Fibroblast of skin of abdomen (primary cell): ENCODE data around the gene ATP11B.
"Not testable (repeated sequence)": the region's sequence is repeated elsewhere in the genome, so short reads cannot be mapped to it uniquely, and the experiment has no call there.

Experiments used
- DNase-seq: peaks from one replicate; pipeline ENCODE4 v3.0.0-alpha.2; 2013

ATP11B gene

GRCh38 chr3:182795389-182795782 lies 2.1 kb downstream of the ATP11B start:
- DNase-seq: no peak

GRCh38 chr3:182796310-182796709 lies 3.0 kb downstream of the ATP11B start:
- DNase-seq: no peak

GRCh38 chr3:182797876-182798275 lies 4.6 kb downstream of the ATP11B start:
- no peak for DNase-seq

- DNase-seq: not testable (repeated sequence)
These were observed 5.8 kb downstream of the ATP11B start for GRCh38 chr3:182799143-182799542.

GRCh38 chr3:182800508-182800907 lies 7.2 kb downstream of the ATP11B start:
- DNase-seq: no peak

DNA sequence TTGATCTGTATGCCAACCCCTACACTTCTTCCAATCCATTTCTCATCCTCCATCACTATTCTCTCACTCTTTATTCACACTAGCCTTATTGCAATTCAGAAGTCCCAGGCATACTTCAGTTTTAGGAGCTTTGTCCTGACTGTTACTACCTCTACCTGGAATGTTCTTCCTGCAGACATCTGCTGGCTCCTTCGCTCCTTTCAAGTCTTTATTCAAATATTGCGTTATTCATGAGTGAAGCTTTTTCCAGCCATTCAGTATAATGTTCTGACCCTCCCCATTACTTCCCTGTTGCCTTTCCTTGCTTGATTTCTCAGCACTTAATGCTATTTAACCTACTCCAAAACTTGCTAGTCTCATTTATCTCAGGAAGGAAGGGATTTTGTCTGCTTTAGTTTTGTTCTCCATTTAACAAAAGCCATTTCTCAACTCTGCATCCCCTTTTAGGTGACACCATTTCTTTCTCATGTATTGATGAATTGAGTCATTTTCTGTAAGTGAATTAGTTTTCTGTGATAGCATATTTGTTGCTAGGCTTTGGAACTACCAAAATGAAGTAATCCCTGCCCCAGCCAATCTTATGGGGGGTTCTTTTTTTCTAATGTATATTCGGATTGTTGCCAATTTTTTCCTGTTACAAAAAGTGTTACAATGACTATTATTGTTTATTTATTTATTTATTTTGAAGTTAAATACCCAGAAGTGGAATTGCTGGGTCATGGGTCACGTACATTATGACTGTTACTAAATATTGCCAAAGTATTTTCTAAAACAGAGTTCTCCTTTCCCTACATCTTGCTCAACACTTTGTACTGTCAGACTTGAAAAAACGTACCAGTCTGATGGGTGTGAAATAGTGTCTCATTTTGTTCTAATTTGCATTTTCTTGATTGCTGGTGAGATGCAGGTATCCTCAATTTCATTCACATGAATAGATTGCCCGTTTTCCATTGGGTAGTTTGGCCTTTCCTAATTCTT lies 9.4 kb downstream of the ATP11B start:
- no peak for DNase-seq

GRCh38 chr3:182803596-182803995 lies 10.3 kb downstream of the ATP11B start:
- DNase-seq: no peak

DNA sequence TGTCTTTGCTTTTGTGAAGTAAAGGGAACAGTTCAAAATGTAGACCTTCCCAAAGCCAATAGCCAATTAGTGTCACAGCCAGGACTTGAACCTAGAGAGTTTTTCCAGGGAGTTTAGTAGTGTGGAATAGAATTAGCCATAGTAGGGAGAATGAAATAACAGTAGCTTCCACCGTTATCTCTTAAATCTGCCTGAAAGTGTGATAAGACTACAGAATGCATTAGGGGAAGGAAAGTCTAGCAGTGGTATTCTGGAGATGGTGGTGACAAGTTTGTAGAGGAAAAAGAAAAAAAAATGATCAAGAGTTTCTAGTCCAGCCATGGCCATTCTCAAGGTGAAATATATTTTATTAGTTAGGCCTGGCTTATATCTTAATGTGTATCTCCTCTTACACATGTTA lies 13.8 kb downstream of the ATP11B start:
- no peak for DNase-seq

DNA sequence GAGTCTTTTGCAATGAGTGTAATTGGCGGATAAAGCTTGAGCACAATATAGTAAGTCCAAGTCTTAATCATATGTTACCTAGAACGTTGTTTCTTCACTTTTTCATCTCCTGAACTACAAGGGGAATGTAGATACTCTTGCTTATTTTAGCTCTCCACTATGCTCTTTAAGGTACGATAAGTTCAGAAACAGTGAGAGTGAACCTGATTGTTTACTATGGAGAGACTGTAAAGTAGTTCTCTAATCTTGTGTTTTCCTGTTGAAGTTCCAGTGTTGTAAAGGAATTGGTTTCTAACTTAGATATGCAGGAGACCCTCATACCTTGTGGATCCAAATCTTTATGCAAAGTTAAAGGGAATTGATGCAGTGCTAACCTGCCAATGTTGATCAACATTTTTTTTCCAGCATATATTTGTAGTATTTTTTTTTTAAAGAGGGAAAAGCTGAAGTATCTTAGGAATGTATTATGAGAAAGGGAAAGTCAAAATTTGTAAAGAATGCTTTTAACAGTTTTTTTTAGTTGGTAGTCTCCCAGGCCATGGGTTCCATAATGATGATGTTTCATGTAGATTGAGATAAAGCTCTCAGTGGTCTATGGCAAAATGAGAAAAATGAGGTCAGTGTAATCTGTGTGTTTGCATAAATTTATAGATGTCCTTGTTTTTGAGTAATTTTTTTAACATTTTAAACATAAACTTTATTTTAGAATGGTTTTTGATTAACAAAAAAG lies 14.9 kb downstream of the ATP11B start:
- peak; percentile 21 for DNase-seq

- peak; percentile 43 for DNase-seq
These were observed 16.2 kb downstream of the ATP11B start for GRCh38 chr3:182809531-182809930.

DNA sequence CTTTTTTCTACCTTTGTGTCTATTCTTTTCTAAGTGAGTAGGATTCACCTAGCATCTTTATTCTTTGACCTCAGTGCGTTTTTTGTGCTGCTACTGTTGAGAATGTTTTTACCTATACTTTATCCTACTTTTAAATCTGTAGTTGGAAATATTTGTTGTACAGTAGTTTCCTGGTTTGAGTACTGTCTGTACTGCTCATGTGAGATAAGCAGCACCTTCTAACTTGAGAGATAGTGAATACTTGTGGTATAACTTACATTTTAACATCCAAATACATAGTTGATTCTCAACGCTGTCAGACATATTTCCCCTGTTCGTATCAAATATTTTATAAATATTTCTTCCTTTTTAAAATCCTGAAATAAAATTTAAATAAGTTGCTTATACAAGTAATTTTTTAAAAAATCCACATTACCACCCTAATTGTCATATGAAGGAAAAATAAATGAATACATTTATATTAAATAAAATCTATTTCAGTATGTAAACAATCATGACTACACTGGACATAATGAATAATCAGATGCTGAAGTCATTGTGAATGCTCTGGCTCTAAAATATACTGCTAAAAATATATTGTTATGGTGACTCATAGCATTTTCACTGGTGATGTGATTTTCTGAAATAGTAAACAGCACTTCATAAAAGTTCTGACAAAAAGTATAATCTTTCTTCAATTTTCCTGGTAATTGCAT lies 17.4 kb downstream of the ATP11B start:
- no peak for DNase-seq

GRCh38 chr3:182811269-182811596 lies 17.9 kb downstream of the ATP11B start:
- DNase-seq: no peak

DNA sequence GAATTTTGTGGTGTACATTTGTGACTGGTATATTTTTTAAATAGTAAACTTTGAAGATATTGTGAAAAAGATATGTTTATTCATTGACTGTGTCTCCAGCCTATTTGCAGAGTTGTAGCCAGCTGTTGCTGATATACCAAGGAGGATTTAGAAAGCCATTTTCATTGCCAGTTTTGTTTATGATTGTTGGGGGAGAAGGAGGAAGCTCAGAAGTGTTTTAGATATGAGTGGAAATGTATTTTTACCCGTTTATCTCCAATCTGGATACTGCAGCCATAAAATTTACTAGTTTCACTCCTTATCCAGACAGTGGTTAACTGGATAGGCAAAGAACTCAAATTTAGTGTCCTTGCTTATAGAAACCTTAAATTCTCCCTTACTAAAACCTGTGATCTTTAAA lies 18.8 kb downstream of the ATP11B start:
- DNase-seq: no peak

GRCh38 chr3:182814419-182815062 lies 21.2 kb downstream of the ATP11B start:
- DNase-seq: no peak

- DNase-seq: no peak
These were observed 22.9 kb downstream of the ATP11B start for GRCh38 chr3:182816181-182816580.

DNA sequence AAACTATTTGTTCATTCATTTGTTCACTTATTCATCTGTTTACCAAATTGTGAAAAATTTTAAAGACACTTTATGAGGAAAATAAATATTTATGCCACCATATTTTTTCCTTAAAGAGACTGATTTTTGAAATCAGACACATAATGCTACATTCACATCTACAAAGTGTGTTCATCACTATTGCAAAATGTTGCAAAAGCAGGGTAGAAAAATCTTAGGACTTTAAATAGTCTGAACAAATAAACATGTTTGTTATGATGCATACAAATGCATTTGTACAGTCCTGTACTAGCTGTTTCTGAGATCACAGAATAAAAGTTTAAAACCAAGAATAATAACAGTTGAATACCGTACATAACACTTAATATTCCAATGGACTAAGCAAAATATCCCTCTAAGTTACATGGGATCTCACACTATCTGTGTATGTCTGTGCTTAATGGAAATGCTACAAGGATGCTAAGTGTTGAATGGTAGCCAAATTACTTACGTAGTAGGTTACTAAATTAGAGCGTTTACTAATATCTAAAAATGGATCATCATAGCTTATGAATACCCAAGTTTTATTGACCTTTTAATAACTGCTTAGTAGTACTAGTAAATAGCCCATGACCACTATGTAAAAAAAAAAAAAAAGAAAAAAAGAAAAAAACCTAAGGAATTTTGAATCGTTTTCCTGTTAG lies 25.1 kb downstream of the ATP11B start:
- DNase-seq: no peak

- DNase-seq: no peak
These were observed 28.1 kb downstream of the ATP11B start for GRCh38 chr3:182821221-182821981.

- DNase-seq: not testable (repeated sequence)
These were observed 29.0 kb downstream of the ATP11B start for GRCh38 chr3:182822260-182822659.

DNA sequence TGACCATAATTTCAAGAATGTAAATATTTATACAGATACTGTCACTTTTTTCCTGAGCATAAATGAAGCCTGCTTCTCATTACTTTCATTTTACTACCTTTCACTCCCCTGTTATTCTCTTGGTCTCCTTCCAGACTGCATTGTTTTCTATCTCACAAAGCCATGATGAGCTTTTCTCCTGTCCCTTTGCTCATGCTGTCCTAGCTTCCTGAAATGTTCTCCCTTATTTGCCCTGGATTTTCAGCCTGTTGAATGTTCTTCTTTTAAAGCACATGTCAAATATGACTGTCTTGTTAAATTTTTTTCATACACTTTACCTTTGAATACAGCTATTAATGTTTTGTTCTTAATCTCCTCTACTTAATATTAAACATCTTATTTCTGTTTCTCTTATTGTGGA lies 31.7 kb downstream of the ATP11B start:
- no peak for DNase-seq

GRCh38 chr3:182829761-182830405 lies 36.6 kb downstream of the ATP11B start:
- no peak for DNase-seq
